ENCODE results near the gene COMP.

The COMP gene

DNA sequence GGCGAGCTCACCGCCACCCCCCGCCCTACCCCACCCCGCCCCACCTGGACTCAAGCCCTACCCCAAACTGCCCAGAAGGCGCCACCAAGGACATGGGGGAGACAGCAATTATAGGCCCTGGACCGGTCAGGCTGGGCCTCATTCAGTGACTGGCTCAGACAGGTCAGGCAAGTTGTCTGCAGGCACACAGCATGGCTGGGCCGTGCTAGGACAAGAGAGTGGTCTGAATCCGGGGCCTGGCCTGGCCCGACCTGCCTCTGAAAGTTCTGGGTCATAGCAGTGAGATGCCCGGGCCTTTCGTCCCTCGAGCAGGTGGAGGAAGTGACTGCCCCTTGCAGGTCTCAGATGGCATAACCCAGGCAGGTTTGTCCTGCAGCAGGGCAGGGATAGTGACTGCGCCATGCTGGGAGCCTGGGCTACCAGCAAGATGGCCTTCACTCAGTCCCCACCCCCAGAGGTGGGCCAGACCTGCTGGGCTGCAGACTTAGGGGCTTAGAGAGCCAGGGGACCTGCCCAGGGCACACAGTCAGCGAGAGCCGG lies 21.0 kb downstream of the COMP start:
- DNase-seq (ENCODE audit: low read depth in 2 of 2) = no peak

DNA sequence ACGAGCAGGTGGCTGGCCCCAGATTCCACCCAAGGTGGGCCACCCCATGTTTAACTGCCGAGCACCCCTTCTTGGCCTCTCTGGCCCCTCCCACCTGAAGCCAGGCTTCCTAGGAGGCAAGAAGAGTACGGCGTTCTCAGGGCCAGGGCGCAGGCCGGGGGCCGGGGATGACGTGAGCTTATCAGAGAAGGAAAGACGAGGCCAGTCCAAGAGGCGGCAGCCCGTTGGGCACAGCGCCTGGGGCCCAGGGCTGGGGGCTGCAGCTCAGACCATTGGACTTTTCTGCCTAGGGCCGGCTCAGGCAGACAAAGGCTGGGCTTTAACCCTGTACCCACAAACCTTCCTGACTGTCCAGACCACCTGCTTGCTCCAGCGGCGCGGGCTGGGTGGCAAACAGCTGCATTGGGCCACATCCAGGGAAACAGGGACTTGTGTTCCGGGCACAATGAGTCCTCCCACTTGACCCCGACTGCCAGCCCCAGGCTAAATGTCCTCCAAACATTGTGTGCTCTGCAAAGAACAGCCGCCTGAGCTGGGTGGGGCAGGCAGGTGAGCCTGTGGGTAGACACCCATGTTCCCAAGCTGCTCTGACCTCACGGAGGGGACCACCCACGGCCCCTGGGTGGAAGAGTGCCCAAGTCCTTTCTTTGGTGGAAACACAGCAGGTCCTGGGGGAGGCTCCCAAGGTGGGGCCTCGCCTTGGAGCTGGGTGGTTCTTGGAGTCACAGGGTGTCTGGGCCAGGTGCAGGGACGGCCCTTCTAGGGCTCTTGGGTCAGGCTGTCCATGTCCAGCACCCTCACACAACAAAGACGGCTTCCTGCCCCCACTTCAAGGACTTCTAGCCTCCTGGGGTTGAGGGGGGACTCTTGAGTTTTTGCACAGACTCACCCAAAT lies 21.9 kb downstream of the COMP start:
- DNase-seq (ENCODE audit: low read depth in 2 of 2) = no peak

DNA sequence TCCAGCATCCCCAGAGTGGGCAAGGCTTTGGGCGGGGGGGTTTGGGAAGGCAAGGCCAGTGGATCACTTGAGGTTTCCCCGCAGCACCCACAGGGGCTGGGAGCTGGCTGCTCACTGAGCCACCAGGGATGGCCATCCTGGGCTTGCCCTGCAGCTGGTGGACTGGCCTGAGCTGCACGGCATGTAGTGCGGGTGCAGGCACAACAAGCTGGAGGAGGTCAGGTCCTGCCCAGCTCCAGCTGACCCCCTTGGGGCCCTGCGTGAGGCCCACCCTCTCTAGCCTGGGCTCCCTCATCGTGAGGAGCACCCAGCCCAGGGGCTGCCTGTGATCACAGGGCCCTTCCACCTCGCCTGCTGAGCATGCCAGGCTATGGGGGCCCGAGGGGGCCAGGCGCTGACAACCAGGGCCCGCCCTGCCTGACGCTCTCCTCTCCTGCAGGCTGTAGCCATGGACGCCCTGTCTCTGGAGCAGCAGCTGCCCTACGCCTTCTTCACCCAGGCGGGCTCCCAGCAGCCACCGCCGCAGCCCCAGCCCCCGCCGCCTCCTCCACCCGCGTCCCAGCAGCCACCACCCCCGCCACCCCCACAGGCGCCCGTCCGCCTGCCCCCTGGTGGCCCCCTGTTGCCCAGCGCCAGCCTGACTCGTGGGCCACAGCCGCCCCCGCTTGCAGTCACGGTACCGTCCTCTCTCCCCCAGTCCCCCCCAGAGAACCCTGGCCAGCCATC lies 22.9 kb downstream of the COMP start:
- DNase-seq (ENCODE audit: low read depth in 2 of 2) = no peak

DNA sequence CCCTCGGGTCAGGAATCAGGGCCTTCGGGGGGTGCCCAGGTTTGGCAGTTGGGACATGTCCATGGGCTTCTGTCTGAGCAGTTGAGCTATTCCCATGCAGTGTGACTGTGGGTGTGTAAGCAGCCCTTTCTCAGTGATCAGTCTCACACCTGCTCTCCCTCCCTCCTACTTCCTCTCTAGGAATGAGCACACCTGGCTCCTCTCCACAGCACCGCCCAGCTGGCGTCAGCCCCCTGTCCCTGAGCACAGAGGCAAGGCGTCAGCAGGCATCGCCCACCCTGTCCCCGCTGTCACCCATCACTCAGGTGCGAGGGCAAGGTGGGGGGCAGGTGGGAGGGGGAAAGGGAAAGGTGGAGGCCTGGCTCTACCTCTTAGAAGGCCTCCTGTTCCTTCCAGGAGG lies 25.9 kb downstream of the COMP start:
- no peak for DNase-seq (ENCODE audit: low read depth in 2 of 2)

DNA sequence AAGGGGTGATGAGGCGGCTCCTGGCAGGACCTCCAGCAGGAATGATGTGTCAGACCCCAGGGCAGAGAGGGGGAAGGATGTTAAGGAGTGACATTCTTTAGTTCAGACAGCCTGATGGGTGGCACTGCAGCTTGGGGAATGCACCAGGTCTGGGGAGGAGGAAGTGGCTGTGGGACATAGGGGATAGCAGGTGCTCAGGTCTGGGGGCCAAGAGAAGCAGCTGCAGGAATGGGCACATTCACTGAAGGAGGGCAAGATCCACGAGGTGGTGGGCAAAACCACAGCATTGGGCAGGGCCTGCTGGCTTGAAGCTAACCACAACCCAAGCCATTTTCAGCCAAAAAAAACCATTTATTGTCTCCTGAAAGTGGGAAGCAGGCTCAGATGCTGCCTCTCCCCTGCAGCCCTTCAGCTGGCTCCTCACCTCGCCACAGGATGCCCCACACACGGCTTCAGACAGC lies 26.5 kb downstream of the COMP start:
- DNase-seq (ENCODE audit: low read depth in 2 of 2) = no peak

DNA sequence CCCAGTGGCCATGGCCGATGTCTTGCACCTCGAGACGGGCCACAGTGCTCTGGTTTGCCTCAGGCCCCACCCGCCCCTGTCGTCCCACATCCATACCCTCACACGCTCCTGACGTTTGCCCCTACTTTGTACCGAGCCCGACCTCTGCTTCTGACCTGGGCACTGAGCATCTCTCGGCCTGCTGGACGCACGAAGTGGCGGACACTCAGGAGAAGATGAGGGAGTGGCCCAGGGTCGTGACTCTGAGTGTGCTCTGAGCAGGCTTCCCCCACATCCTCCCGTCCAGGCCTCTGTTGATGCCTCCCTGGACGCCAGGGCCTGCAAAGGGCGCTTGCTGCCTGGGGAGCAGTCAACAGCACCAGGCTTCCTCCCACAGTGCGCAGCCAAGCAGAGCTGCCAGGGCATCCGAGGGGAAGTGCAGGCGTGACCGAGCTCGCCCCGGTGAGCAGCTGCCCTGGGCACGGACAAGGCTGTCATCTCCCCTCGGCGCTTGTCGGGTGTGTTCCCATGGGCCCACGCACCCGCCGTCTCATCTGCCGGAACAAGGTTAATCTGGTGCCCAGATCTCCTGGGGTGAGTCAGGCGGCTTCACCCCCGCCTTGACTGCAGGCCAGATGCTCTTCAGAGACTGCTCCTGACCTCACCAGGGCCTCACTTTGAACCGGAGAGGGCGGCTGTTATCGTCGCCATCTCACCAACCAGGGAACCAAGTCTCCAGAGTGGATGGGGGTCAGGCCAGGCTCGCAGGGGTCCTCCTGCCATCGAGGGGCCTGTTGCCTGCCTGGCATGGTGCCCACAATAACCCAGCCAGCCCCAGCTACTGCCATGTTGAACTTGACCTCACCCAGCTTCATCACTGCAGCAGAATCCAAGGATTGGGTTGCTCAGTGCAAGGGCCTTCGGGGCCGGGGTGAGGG lies 27.2 kb downstream of the COMP start:
- DNase-seq (ENCODE audit: low read depth in 2 of 2) = no peak

DNA sequence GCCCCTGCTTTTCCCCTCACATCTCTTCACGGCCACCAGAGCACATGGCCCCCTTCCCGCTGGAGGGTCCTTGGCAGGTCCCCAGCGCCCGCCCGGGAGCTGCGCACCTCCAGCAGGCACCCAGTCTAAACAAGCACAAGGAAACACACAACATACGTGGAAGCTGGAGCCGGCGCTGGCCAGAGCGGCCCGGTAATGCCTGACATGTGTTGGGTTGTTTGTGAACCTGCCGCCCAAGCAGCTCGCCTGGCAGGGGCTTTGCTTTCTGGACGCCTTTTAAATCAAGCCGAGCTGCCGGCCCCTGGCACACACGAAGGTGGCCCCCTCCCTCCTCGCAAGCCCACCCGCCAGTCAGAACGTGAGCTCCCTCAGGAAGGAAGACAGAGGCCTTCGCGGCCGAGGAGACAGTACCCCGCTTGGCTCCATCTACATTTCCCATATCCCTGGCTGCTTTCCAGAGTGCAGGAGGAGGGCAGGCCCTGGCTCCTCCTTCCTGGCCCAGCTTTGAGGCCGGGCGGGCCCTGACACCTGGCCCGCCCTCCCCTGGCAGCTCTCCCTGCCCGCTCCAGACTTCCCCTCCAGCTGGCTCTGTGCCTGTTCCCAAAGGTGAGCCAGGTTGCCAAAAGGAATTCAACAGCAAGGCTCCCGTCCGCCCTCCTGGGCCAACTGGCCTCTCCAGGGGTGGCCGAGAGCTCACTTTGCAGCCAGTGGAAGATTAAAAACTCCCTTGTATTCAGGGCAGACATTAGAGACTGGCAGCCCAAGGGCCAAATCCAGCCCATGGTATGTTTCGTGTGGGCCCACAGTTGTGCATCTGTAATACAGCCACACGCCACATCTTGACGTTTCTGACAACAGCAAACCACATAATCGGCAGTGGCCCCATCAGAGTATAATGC lies 28.7 kb downstream of the COMP start:
- no peak for DNase-seq (ENCODE audit: low read depth in 2 of 2)

DNA sequence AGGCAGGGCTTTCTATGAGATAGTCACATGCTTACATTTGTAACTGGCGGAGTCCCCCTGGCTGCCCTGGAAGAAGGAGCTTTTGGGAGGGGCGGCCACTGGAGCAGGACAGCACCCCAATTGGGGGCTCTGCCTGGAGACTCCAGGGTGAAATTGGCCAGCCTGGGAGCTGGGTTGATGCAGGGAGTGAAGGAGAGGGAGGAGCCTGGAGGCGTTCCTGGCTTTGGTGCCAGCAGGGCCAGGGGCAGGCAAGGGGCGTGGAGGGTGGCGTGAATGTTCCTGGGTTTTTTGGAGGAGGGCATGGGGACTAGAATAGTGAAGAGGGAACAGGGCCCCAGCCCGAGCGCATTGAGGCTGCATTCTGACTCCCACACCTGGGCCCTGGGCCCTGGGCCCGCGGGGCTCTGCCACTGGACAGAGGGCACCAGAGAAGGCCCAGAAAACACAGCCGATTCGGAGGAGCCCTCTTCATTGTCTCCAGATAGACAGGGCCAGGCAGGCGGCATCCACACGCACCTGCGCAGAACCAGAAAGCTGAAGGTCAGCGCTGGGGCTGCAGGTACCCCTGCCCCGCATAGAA lies 29.5 kb downstream of the COMP start:
- no peak for DNase-seq (ENCODE audit: low read depth in 2 of 2)

DNA sequence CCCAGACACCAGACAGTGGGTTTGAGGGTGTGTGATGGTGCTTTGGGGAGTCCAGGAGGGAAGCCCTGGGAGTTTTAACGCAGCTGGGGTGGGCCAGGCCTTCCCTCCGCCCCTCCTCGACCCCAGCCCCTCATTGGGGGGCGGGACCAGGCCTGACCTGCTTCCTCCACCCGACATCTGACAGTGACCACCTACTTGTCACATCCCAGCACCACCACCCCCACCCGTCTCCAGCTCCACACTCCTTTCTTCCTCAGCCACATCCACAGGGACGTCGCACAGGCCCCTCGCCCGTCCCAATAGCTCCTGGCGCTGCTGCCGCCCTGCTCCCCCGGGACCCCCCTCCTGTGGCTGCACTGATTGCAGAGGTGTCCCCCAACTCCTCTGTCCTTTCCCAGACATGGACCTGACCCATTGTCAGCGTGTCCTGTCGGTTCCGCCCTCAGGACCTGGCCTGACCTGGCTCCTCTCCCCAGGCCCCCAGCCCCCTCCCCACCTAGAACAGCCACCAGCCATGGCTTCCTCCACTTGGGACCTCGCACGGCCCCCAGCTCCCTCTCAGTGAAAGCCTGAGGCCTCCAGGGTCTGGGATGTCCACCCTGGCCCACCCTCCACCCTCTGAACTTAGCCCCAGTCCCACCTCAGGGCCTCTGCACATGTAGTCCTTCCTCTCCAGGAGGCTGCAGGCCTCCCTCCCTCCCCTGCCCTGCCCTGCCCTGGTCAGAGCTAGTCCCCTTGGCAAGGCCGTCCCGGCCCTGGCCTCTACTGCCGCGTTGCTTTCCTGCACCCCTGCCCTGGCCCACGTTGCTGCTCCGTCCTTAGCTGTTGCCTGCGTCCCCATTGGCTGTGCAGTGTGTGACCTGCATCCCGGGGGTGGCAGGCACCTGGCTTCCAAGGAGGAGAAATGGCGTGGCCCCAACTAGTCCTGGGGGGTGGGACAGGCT lies 30.4 kb downstream of the COMP start:
- DNase-seq (ENCODE audit: low read depth in 2 of 2) = no peak

DNA sequence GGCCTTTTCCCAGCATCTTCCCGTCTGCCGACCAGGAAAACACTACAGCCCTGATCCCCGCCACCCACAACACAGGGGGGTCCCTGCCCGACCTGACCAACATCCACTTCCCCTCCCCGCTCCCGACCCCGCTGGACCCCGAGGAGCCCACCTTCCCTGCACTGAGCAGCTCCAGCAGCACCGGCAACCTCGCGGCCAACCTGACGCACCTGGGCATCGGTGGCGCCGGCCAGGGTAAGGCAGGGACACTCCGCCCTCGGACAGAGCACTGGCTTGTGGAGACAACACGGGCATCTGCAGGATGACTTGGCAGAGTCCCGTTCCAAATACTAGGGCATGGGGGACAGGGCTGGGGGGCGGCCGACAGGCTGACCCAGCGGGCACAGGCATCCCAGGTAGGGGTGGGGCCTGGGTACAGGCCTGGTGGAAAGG lies 31.1 kb downstream of the COMP start:
- DNase-seq (ENCODE audit: low read depth in 2 of 2) = no peak

DNA sequence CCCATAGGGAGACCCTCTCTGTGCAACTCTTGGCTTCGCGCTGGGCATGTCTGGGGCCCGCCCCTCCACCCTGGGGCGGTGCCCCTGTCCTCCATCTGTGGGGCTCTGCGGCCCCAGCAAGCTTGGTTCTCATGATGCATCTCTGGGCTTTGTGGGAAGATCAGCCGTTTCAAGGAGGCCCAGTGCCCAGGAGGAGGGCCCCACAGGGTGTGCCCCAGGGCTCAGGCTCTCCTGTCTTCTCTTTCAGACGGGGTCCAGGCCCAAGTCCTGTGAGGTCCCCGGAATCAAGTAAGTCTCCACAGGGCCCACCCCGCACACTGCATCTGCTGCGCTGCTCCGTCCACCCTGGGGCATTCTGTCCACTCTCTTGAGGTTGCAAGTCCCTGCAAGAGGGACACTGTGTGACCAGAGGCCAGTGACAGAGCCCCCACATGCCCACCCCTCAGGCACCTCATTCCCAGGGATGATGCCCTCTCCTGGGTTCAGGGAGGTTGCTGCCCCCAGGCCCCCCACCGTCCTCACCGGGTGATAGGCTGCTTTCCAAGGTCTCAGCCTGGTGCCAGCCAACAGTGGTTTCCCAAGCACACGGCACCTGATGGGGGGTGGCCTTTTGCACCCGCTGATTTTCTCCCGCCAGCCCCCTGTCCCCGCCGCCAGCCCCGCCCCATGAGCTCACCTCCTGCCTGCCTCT lies 31.7 kb downstream of the COMP start:
- no peak for DNase-seq (ENCODE audit: low read depth in 2 of 2)

DNA sequence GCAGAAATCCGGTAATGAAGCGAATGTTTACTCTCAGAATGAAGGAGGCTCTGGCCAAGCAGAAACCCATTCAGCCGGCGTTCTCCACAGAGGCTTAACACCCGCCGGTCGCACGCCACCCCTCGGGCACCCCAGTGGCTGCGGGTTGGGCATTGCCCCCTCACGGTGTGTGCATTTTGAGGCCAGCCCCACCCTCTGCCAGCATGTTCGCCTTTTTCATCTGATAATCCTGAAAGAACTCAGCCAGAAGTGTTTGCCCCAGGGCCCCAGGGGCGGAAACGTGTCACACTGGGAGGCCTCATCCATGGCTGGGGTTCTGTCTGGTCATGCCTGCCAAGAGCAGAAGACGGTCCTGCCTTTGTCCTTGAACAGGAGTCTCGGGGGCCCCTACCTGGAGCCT lies 34.2 kb downstream of the COMP start:
- DNase-seq (ENCODE audit: low read depth in 2 of 2) = no peak

DNA sequence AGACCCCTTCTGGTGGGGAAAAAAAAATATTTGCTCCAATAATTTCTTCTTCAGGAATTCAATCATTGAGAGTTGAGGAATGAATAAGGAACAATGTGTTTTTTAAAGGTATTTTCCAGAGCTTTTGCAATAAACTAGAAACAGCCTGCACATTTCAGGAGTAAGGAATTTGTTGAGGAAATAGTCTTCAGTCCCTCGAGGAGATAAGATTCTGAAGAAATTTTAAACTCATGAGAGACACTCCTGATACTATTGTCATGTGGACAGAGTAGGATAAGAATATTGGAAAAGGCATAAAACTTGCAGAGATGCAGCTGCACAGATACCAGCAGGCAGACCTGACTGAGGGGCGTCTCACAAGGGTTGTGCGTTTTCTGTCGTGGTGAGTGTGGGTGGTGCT lies 36.6 kb downstream of the COMP start:
- no peak for DNase-seq (ENCODE audit: low read depth in 2 of 2)

DNA sequence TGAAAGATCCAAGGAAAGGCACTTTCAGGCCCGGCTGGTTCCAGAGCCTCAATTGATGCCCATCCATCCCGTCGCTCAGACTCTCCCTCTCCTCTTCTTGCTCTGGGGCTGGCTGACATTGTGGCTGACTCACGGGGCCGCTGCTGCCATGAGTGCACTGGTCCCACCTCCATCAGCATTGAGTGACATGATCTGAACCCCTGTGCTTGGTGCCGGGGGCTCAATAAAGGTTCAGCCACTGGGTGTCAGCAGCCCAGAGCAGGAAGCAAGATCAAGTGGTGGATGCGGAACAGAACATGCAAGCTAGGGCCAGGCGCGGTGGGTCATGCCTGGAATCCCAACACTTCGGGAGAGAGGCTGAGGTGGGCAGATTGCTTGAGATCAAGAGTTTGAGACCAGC lies 39.5 kb downstream of the COMP start:
- DNase-seq (ENCODE audit: low read depth in 2 of 2) = no peak

DNA sequence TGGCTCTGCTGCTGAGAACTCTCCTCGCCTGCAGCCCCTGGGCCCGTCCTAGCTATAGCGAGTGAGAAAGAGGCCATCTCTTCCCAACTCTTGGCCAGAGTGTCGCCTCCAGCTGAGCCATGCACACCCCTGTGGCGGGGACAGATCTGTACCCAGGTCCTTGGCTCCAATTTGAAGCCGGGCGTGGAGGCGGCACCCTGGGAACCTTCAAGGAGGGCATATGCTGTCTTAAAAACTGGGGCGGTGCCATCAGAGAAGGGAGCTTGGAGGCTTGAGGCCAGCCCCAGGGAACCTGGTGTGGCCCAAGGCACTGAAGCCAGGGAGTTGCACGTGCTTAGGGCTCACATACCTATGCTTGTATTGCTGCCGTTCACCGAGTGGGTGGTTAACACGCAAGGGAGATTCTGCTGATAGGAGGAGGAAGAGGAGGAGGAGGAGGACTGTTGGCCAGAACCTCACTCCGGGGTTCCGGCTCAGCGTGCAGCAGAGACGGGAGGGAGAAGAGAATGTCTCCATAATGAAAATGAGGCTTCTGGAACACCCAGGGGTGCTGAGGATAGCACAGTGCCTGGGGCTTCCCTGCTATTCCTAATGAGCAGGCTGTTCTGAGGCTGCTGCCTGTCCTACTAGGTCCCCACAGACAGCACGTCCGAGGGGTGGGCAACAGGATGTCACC lies 40.7 kb downstream of the COMP start:
- DNase-seq (ENCODE audit: low read depth in 2 of 2) = no peak

DNA sequence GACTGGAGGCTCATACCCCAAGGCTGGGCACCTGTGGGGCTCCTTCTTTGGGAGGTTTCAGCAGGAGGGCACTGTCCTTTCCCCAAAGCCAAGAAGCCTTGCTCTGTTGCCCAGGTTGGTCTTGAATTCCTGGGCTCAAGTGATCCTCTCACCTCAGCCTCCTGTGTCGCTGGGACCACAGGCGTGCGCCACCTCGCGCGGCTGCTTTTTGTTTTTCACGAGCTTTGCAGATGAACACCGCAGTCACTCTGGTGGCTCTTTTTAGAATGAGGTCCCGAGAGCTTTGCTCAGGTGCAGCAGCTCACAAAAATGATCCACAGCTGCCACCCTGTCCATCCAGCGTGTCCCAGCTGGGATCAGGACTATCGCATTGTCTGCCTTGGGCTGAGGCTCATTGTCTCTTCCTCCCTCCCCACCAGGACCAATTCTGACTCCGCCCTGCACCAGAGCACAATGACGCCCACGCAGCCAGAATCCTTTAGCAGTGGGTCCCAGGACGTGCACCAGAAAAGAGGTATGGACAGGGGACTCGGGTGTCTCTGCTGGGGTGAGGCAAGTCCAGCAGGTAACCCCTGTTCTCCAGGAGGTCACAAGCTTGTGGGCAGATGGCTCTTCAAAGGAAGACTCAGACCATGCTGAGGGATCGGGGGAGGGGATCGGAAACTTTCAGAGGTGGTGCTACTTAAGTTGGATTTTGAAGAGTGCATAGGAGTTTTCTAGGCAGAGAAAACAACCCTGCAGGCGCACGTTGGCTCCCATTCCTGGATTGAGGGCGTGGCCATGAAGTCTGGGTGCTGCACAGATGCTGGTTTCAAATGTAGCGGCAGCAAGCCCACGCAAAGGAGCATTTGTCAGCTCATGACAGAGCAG lies 41.5 kb downstream of the COMP start:
- no peak for DNase-seq (ENCODE audit: low read depth in 2 of 2)

Data from stimulated activated CD4-positive, alpha-beta T cell treated with anti-CD3 and anti-CD28 coated beads, Interleukin-12 subunit alpha, Interleukin-12 subunit beta, amount 100 ng/mL, for 24 hours (primary cell).